Choroid plexus epithelial cell (primary cell): ENCODE results near the gene UGT2A1.

Experiments used
- DNase-seq: peaks from one replicate; pipeline ENCODE4 v3.0.0-alpha.2; 2010; ENCODE audit warnings: low read depth
- H3K4me3 ChIP-seq: 2 replicates; pipeline ENCODE4 v1.5.1; 2011; ENCODE audit warnings: low read depth, mild to moderate bottlenecking, control low read depth, low read length, moderate library complexity
- CTCF ChIP-seq: conservative IDR thresholded peaks from 2 replicates; pipeline ENCODE4 v1.5.1; 2011; ENCODE audit warnings: low read depth, mild to moderate bottlenecking, control low read depth, inconsistent platforms, low read length, moderate library complexity

UGT2A1 gene

DNA sequence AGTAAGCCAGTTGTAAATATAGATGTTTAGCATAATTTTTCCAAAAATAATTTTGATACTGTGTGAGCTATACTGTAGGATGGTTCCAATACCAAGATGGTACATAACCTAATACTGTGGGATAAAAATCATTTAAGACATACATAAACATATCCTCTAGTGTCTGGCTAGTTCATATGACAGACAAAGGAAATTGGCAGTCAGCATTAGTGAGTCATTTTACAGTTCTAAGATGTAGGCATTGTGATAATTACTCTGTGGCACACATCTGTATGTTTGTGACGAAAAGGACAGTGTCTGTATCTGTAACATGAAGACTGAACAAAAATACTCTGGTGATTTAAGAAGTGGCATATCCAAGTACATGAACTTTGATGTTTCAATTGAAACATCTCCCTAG is 63.2 kb downstream of the UGT2A1 start:
- no peak for DNase-seq
- no peak overlapping the region for H3K4me3 ChIP-seq
- TF ChIP-seq CTCF: no peak

DNA sequence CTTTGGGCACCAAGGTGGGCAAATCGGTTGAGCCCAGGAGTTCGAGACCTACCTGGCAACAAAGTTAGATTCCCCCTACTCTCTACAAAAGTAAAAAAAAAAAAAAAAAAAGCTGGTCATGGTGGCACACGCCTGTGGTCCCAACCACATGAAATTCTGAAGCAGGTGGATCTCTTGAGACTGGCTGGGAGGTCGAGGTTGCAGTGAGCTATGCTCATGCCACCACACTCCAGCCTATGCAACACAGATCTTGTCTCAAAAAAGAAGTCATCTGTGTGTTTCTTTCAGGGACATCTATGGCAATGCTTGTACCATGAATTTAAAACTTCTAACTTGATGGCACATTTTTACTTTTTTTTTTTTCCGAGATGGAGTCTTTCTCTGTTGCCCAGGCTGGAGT is 68.9 kb downstream of the UGT2A1 start:
- DNase-seq: no peak
- H3K4me3 ChIP-seq: no peak overlapping the region
- no peak for TF ChIP-seq CTCF

GRCh38 chr4:69583543-69583942 is 69.5 kb downstream of the UGT2A1 start:
- H3K4me3 ChIP-seq: no peak overlapping the region
- no peak for TF ChIP-seq CTCF
- no peak for DNase-seq

- no peak overlapping the region for H3K4me3 ChIP-seq
- DNase-seq: no peak
- no peak for TF ChIP-seq CTCF
Observed at GRCh38 chr4:69577245-69577644, 75.8 kb downstream of the UGT2A1 start.

GRCh38 chr4:69576251-69576877 is 76.7 kb downstream of the UGT2A1 start:
- no peak for TF ChIP-seq CTCF
- H3K4me3 ChIP-seq: no peak overlapping the region
- DNase-seq: no peak

DNA sequence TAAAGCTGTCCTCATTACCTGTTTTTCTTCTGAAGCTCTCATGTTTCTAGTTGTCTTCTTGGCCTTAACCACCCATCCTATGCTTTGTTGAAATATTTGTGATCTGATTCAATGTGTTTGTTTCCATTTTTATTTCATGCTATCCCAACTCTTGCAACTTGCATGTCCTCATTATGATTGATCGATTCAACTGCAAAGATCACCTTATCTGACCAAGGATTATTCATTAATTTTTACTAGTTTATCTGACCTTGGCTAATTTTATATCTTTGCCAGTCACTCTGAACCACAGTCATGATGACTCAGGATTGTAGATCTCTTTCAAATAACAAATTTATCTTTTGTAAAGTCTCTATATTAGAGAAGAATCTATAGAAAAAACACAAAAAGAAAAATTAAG is 84.3 kb downstream of the UGT2A1 start:
- DNase-seq: no peak
- no peak for TF ChIP-seq CTCF
- H3K4me3 ChIP-seq: no peak overlapping the region

DNA sequence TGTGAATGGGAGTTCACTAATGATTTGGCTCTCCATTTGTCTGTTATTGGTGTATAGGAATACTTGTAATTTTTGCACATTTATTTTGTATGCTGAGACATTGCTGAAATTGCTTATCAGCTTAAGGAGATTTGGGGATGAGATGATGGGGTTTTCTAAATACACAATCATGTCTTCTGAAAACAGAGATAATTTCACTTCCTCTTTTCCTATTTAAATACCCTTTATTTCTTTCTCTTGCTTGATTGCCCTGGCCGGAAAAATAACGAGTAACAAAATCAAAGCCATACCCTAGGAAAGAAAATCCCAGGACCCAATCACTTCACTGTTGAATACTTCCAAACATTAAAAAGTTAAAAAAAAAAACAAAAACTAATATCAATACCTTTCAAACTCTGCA is 89.6 kb downstream of the UGT2A1 start:
- H3K4me3 ChIP-seq: no peak overlapping the region
- TF ChIP-seq CTCF: no peak
- no peak for DNase-seq
